ENCODE measurements around the gene ICAM1. TPM values are rescaled to one million over a fixed set of nuclear protein-coding genes. Genes with fewer than 3 reads are reported as not detected.

ICAM1 gene
- total and polyA plus RNA-seq, 10 of the 15 experiments (the other 5 are each of a cell fraction or from before 2014, with no cell fraction given) = 7.6 to 115 (median 60.2) TPM

DNA sequence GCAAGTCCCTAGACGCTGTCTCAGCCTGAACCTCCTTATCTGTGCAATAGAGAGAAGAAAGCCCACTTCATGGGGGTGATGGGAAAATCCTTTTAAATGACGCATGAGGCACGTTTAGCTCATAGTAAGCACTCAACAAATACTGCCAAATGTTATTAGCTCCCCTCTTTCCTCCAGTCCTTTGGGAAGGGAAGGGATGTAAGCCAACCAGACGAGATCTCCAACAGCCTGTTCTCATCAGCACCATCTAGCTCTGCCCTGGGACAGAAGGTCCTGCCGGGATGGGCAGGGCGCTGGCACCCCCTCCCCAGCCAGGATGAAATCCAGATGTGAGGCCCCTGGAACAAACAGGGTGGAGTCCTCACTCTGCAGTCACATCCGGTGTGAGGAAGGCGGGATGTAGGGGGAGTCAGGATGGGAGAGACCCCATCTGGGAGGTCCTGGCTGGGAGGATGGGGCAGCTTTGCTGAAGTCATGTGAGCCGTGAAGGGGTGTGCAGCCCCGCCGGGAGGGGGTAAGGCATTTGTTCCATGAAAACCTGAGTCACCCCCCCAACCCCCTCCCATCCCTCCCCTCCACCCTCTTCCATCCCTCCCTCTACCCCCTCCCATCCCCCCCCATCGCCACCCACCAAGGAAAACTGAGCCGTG, 44.4 kb upstream of the ICAM1 start:
- ChIA-PET POLR2A (interaction anchor here (0.6 kb wide), 1 partner anchor 211 kb away, joined by 5 read pairs; no protein-coding TSS in a partner anchor), SMC1A (ENCODE audit: uncharacterized antibody, unreplicated experiment) (interaction anchor here (0.6 to 8.8 kb wide), 8 partner anchors 17 to 298 kb away, joined by 3 to 78 read pairs (median 4); partner anchors contain the start of gene DNMT1), RAD21 (ENCODE audit: unreplicated experiment) (interaction anchor here (0.8 to 8.2 kb wide), 4 partner anchors 9 to 32 kb away, joined by 3 to 98 read pairs (median 6); partner anchors contain the start of gene MRPL4), CTCF (interaction anchor here (0.5 to 9.8 kb wide), 5 partner anchors 8 to 35 kb away, joined by 3 to 148 read pairs (median 7); partner anchors contain the start of gene MRPL4)
- Histone ChIP-seq H3K4me3 (no peak overlapping the region), H3K9me3 (replicated peaks; ENCODE audit: control insufficient read depth, insufficient read depth, low read length) (no peaks in the 10 kb centered on the region; the same call in 2 of the 3 replicates), H2AFZ (ENCODE audit: control insufficient read depth, low read depth, low read length) (no peak overlapping the region), H3K27me3 (replicated peaks in 1 of 2; ENCODE audit: control insufficient read depth in 2 of 2, insufficient read depth in 2 of 2, low read length in 1 of 2) (no peaks in the 10 kb centered on the region), H4K20me1 (ENCODE audit: control insufficient read depth, insufficient read depth) (no peaks in the 10 kb centered on the region), H3K4me2 (ENCODE audit: control insufficient read depth, insufficient read depth) (no peak overlapping the region), H3K79me2 (ENCODE audit: control insufficient read depth, insufficient read depth, low read length) (peaks cover 59% of the 10 kb centered on the region), H3K4me1 (ENCODE audit: control insufficient read depth, insufficient read depth, low read length) (peaks cover 31% of the 10 kb centered on the region), H3K27ac (ENCODE audit: control insufficient read depth, insufficient read depth) (no peak overlapping the region), H3K36me3 (ENCODE audit: control insufficient read depth in 2 of 2, insufficient read depth in 2 of 2, low read length in 1 of 2) (peaks cover 5 to 11% of the 10 kb centered on the region in 2 experiments; a peak in 3 of 4 replicates), H3K9ac (ENCODE audit: control insufficient read depth, insufficient read depth, low read length) (no peak overlapping the region)
- BruUV-seq (replicated peaks) = no TSS peak
- ATAC-seq (no peak), FAIRE-seq (no peak), DNase-seq (ENCODE audit: low read depth, low spot score) (no peak)
- WGBS (ENCODE audit: insufficient coverage, insufficient replicate concordance, low lambda C conversion rate, missing lambda C conversion rate) = 80% methylated on average over 12 of the region's 13 CpGs
- in situ Hi-C loops (cut with MboI) (loop anchor here (25.0 kb wide), 1 partner anchor 1089 kb away; the partner anchor contains the start of genes OR7G3 and ZNF317), intact Hi-C loops (cut with micrococcal nuclease; ENCODE audit: unreplicated experiment) (no loop called here)
- TF ChIP-seq, protein P1, sequence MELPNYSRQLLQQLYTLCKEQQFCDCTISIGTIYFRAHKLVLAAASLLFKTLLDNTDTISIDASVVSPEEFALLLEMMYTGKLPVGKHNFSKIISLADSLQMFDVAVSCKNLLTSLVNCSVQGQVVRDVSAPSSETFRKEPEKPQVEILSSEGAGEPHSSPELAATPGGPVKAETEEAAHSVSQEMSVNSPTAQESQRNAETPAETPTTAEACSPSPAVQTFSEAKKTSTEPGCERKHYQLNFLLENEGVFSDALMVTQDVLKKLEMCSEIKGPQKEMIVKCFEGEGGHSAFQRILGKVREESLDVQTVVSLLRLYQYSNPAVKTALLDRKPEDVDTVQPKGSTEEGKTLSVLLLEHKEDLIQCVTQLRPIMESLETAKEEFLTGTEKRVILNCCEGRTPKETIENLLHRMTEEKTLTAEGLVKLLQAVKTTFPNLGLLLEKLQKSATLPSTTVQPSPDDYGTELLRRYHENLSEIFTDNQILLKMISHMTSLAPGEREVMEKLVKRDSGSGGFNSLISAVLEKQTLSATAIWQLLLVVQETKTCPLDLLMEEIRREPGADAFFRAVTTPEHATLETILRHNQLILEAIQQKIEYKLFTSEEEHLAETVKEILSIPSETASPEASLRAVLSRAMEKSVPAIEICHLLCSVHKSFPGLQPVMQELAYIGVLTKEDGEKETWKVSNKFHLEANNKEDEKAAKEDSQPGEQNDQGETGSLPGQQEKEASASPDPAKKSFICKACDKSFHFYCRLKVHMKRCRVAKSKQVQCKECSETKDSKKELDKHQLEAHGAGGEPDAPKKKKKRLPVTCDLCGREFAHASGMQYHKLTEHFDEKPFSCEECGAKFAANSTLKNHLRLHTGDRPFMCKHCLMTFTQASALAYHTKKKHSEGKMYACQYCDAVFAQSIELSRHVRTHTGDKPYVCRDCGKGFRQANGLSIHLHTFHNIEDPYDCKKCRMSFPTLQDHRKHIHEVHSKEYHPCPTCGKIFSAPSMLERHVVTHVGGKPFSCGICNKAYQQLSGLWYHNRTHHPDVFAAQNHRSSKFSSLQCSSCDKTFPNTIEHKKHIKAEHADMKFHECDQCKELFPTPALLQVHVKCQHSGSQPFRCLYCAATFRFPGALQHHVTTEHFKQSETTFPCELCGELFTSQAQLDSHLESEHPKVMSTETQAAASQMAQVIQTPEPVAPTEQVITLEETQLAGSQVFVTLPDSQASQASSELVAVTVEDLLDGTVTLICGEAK (IDR thresholded peaks at IDR 0.05; ENCODE audit: borderline replicate concordance) = no peak
- no peak for TF ChIP-seq WRNIP1 (IDR thresholded peaks at IDR 0.05; ENCODE audit: borderline replicate concordance, low read depth, low read length)
- TF ChIP-seq CBFB (IDR thresholded peaks at IDR 0.05; ENCODE audit: low read depth) = no peak
- no peak for TF ChIP-seq NR2C2 (IDR thresholded peaks at IDR 0.05; ENCODE audit: borderline replicate concordance, control insufficient read depth, insufficient read length, low read depth)
- no peak for TF ChIP-seq SMARCA5 (IDR thresholded peaks at IDR 0.05)
- TF ChIP-seq NFYB (IDR thresholded peaks at IDR 0.05; ENCODE audit: insufficient read depth, low read depth, low read length) = no peak
- no peak for TF ChIP-seq SUPT20H (IDR thresholded peaks at IDR 0.05; ENCODE audit: borderline replicate concordance, control insufficient read depth, low read depth, low read length)
- no peak for TF ChIP-seq ZNF384 (IDR thresholded peaks at IDR 0.05; ENCODE audit: borderline replicate concordance, low read depth, low read length)
- TF ChIP-seq, protein P2, sequence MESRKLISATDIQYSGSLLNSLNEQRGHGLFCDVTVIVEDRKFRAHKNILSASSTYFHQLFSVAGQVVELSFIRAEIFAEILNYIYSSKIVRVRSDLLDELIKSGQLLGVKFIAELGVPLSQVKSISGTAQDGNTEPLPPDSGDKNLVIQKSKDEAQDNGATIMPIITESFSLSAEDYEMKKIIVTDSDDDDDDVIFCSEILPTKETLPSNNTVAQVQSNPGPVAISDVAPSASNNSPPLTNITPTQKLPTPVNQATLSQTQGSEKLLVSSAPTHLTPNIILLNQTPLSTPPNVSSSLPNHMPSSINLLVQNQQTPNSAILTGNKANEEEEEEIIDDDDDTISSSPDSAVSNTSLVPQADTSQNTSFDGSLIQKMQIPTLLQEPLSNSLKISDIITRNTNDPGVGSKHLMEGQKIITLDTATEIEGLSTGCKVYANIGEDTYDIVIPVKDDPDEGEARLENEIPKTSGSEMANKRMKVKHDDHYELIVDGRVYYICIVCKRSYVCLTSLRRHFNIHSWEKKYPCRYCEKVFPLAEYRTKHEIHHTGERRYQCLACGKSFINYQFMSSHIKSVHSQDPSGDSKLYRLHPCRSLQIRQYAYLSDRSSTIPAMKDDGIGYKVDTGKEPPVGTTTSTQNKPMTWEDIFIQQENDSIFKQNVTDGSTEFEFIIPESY (IDR thresholded peaks at IDR 0.05) = no peak
- TF ChIP-seq, protein P3, sequence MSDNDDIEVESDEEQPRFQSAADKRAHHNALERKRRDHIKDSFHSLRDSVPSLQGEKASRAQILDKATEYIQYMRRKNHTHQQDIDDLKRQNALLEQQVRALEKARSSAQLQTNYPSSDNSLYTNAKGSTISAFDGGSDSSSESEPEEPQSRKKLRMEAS (IDR thresholded peaks at IDR 0.05; ENCODE audit: low read depth, low read length) = no peak
- no peak for TF ChIP-seq PAX8 (IDR thresholded peaks at IDR 0.05)
- no peak for TF ChIP-seq ZNF622 (IDR thresholded peaks at IDR 0.05)
- no peak for TF ChIP-seq RB1 (IDR thresholded peaks at IDR 0.05; ENCODE audit: borderline replicate concordance)
- TF ChIP-seq, protein P4, sequence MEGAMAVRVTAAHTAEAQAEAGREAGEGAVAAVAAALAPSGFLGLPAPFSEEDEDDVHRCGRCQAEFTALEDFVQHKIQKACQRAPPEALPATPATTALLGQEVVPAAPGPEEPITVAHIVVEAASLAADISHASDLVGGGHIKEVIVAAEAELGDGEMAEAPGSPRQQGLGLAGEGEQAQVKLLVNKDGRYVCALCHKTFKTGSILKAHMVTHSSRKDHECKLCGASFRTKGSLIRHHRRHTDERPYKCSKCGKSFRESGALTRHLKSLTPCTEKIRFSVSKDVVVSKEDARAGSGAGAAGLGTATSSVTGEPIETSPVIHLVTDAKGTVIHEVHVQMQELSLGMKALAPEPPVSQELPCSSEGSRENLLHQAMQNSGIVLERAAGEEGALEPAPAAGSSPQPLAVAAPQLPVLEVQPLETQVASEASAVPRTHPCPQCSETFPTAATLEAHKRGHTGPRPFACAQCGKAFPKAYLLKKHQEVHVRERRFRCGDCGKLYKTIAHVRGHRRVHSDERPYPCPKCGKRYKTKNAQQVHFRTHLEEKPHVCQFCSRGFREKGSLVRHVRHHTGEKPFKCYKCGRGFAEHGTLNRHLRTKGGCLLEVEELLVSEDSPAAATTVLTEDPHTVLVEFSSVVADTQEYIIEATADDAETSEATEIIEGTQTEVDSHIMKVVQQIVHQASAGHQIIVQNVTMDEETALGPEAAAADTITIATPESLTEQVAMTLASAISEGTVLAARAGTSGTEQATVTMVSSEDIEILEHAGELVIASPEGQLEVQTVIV (IDR thresholded peaks at IDR 0.05; ENCODE audit: borderline replicate concordance, partially characterized antibody) = no peak
- no peak for TF ChIP-seq RBBP5 (conservative IDR thresholded peaks at IDR 0.05)

All from GM12878 (cell line).